OCI-LY3 (cell line): ENCODE data around the gene PAGR1.

Experiments
- EZH2phosphoT487 ChIP-seq: fragments of 200-600 bp; shearing (Covaris generic); IDR thresholded peaks from 2 replicates; pipeline ENCODE4 v1.6.1; 2018; ENCODE audit warnings: antibody characterized with exemption, mixed run types, low read depth
- TF ChIP-seq, protein P1 (sequence below): fragments of 200-600, 300-600 bp; sonication (generic); IDR thresholded peaks from 2 replicates; pipeline ENCODE4 v1.5.1; 2014; ENCODE audit warnings: antibody characterized with exemption, low read length, low read depth

- TF ChIP-seq, protein P1, sequence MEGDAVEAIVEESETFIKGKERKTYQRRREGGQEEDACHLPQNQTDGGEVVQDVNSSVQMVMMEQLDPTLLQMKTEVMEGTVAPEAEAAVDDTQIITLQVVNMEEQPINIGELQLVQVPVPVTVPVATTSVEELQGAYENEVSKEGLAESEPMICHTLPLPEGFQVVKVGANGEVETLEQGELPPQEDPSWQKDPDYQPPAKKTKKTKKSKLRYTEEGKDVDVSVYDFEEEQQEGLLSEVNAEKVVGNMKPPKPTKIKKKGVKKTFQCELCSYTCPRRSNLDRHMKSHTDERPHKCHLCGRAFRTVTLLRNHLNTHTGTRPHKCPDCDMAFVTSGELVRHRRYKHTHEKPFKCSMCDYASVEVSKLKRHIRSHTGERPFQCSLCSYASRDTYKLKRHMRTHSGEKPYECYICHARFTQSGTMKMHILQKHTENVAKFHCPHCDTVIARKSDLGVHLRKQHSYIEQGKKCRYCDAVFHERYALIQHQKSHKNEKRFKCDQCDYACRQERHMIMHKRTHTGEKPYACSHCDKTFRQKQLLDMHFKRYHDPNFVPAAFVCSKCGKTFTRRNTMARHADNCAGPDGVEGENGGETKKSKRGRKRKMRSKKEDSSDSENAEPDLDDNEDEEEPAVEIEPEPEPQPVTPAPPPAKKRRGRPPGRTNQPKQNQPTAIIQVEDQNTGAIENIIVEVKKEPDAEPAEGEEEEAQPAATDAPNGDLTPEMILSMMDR = no peak
- TF ChIP-seq EZH2phosphoT487 = no peak
These were observed 6.8 kb upstream of the PAGR1 start for GRCh38 chr16:29809031-29809747.
